ENCODE results near the gene SNX24. TPM values are rescaled to one million over a fixed set of nuclear protein-coding genes. Genes with fewer than 3 reads are reported as not detected.
"Not testable (repeated sequence)": the region's sequence is repeated elsewhere in the genome, so short reads cannot be mapped to it uniquely, and the experiment has no call there.

Gene SNX24
- total RNA-seq, 1 donor from 2014 or later = 14.0 TPM

DNA sequence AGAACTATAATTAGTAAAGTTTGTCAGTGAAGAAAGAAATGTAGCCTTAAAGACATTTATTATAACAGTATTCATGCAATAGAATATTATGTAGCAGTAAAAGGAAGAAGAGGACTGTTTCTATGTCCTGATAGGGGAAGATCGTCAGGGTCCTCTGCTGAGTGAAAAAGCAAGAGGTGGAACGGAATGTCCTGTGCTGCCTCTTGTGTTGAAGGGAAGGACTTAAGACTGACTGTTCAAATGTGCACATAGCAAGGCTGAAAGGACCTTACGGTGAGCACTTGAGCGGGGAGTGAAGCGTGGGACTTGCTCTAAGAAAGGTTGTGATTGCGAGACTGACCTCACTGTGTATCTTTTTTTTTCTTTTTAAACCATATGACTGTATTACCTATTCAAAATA, 63.2 kb downstream of the SNX24 start:
- no peak for ATAC-seq
- DNase-seq (ENCODE audit: missing footprints) = no peak
- intact Hi-C loops (cut with DNase I) = no loop called here

DNA sequence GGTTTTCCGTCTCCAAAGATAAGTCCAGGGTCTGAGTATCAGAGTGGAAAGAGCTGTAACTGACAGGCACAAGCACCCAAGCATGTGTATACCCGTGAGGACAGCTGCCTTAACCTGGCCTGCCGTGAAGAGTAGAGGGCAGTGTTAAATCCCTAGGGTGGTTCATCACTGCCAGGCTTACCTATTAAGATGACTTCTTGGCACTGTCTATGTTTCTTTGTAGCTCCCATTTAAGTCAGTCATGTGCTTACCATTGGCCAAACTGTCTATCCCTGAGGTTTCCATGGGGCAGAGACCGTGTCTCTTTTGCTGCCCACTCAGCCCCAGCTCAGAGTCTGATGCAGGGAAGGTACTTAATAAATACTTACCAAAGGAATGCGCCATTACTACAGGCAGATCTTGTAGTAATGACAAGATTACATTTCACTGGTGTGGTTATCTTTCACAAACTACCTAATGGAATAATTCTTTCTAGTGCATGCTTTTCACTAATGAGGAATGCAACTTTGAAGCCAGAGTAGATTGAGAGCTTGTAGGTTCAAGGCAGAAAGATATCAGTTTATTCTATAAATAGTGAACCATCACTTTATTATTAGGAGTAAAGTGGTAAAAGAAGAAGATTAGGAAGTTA, 64.2 kb downstream of the SNX24 start:
- DNase-seq (ENCODE audit: missing footprints) (no peak), ATAC-seq (no peak)
- intact Hi-C loops (cut with DNase I) = no loop called here

DNA sequence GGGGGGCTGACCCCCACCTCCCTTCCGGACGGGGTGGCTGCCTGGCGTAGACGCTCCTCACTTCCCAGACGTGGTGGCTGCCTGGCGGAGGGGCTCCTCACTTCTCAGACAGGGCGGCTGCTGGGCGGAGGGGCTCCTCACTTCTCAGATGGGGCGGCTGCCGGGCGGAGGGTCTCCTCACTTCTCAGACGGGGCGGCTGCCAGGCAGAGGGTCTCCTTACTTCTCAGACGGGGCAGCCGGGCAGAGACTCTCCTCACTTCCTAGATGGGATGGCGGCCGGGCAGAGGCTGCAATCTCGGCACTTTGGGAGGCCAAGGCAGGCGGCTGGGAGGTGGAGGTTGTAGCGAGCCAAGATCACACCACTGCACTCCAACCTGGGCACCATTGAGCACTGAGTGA, 68.0 kb downstream of the SNX24 start:
- intact Hi-C loops (cut with DNase I); DNase-seq (ENCODE audit: missing footprints); ATAC-seq: not testable (repeated sequence)

DNA sequence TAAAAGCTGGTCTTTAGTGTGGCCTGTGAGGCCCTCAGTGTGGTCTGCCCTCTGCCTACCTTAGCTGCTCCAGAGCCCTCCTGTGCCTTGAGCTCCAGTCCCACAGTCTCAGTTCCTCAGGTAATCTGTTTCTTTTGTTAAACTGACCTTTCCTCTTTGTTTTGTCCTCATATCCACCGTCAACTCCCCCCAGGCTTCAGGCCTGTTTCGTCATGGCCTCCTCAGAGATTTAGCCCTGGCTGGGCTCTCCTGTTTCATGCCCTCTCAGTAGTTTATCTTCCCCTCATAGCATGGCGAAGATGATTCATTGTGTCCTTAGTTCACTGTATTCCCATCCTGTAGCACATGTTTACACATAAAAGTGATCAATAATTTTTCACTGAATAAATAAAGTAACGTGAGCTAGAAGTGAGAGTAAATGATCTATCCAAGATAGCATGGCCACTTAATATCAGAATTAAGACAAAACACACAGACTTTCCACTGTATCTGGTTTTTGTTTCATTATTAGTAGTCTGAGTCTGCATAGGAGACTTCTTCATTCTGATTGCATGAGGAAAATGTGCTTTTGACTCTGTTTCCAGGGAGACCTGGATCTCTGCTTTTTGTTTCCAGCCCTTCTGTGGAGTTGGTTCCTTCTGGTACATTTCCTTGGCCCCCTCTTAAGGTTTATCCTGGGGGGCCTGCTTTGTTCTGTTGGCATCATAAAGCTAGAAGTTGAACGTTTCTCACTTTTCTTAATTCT, 70.5 kb downstream of the SNX24 start:
- ATAC-seq (no peak), DNase-seq (ENCODE audit: missing footprints) (no peak)
- intact Hi-C loops (cut with DNase I) = no loop called here

DNA sequence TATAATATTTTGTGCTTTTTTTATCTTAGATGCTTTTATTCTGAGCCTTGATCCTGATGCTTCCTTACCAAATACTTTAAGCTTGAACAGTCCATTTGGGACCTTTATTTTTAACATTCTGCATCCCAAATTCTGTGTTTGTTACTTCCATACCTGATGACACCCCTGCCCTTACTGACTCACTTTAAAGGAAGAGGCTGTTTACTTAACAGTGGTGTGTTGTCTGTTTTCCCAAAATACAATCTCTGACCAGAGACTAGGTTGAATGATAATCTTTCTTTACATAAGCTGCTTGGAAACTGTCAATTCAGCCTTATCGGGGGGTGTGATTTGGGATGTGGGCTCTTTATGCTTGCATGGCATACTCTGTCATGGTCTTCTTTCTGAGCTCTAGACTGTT, 71.1 kb downstream of the SNX24 start:
- intact Hi-C loops (cut with DNase I) = no loop called here
- ATAC-seq (no peak), DNase-seq (ENCODE audit: missing footprints) (no peak)

DNA sequence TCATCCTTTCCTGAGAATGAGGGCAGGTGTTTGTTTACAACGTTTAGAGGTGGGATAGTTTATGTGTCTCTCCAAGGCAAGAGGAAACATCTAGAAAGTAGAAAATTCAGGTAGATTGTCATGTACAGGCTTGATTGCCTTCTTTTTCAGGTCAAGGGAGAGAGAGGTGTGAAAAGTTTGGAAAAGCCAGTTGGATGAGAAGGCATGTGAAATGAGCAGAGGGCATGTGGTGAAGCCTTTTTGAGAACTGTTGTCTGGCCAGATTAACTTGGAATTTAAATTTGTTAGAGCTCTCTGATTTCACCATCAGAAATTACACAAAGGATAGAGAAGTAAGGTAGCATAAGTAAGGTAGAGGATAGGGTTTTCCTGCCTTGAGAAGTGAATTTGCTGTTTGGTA, 74.6 kb downstream of the SNX24 start:
- no peak for ATAC-seq
- no peak for DNase-seq (ENCODE audit: missing footprints)
- intact Hi-C loops (cut with DNase I) = no loop called here

DNA sequence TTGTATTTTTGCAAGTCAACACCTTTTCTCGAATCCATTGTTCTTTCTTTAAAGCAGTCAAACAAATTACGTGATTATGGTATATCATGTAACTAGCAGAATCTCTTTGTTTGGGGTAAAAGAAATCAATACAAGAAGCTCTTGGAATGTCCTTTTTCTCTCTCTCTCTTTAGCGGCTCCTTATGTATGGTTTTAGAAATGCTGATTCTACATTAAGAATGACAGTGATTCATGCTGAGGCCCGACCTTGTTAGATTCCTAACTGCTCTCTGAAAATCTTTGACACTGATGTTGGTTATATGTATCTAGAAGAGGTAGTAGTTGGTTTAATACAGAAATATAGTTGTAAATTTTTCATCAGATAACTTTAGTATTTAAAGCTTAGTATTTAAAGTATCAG, 76.4 kb downstream of the SNX24 start:
- ATAC-seq = no peak
- DNase-seq (ENCODE audit: missing footprints) = no peak
- intact Hi-C loops (cut with DNase I) = no loop called here

DNA sequence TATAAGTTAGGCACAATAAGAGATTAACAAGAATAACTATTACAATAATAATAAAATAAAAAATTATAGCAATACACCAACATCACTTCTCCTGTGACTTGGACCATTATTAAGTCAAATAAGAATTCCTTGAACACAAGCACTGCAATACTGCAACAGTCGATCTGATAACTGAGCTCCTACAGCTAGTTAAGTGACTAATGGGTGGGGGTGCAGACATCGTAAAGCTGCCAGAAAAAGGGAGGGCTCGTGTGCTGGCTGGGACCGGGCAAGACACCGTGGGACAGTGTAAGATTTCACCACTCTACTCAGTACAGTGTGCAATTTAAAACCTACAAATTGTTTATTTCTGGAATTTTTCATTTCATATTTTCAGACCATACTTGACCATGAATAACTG, 78.8 kb downstream of the SNX24 start:
- intact Hi-C loops (cut with DNase I) = no loop called here
- DNase-seq (ENCODE audit: missing footprints) (no peak), ATAC-seq (peak; percentile 59)

DNA sequence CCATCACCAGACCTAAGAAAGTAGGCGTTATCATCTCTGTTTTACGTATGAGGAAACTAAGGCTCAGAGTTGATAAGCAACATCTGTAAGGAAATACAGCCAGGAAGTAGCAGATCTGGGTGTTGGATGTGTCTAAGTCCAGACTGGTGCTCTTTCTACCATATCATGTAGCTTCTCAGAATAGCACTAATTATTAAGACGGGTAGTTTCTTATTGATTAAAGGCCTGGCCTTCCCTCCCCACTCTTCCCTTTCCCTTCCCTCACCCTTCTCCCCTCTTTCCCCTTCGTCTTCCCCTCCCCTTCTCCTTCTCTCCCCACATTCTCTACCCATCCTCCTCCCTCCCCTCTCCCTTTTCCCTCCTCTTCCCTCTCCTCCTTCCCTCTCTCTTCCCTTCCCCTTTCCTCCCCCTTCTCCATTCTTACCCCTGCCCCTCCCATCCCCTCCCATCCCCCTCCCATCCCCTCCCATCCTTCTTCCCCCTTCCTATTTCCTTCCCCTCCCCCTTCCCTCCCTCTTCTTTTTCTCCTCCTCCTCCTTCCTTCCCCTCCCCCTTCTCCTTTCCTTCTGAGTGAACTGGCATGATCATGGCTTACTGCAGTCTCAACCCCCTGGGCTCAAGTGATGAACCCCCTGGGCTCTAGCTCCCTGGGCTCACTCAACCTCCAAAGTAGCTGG, 79.4 kb downstream of the SNX24 start:
- no peak for DNase-seq (ENCODE audit: missing footprints)
- intact Hi-C loops (cut with DNase I) = no loop called here
- no peak for ATAC-seq

DNA sequence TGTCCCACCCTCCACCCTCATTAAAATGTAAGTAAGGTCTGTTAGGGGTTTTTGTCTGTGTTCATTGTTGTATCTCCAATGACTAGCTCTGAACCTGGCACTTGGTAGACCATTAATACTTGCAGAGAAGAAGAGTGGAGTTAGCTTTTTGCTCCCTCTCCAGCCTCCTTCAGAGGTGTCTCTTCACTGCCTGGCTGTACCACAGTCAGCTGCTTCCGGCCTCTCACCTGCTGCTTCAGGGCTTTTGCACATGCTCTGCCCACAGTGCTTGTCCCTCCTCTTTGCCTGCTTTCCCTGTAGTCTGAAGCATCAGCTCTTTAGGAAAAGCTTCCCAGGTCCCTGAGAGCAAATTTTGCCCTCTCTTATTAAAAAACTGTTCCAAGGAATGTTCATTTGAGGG, 83.6 kb downstream of the SNX24 start:
- no peak for ATAC-seq
- no peak for DNase-seq (ENCODE audit: missing footprints)
- intact Hi-C loops (cut with DNase I) = no loop called here

DNA sequence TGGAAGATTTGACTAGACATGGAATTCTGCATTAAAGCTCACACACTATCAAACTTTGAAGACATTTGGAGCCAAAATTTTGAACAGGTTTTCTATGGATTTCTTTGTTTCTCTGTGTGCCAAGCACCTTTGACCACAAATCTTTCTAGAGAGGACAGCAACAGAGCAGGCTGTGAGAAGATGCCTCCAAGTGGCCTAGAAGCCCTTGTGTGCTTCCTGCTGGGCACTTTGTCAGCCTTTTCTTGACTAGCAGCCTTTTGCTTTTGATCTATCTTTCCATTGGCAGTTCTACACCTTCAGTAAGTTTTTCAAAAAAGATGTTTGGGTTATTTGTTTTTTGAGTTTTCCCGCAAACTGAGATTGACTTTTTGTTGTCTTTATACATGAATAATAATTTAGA, 84.6 kb downstream of the SNX24 start:
- intact Hi-C loops (cut with DNase I) = no loop called here
- ATAC-seq = no peak

DNA sequence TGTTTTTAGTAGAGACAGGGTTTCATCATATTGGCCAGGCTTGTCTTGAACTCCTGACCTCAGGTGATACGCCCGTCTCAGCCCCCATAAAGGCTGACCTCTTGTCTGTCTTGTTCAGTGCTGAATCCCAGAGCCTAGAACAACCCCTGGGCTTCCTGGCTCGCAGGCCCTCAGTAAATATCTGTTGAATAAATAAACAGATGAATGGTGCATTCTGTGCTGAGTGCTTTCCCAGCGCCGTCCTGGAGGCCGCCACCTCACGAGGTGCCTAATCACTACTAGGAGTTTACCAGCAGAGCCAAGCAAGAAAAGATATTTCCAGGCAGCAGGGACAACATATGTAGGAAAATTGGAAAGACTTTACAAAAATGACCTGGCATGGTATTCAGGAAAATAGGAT, 88.5 kb downstream of the SNX24 start:
- intact Hi-C loops (cut with DNase I) = no loop called here
- ATAC-seq (no peak), DNase-seq (ENCODE audit: missing footprints) (no peak)

More for the DNA sequence above, 84.6 kb downstream of the SNX24 start:
- no peak for DNase-seq (ENCODE audit: missing footprints)

DNA sequence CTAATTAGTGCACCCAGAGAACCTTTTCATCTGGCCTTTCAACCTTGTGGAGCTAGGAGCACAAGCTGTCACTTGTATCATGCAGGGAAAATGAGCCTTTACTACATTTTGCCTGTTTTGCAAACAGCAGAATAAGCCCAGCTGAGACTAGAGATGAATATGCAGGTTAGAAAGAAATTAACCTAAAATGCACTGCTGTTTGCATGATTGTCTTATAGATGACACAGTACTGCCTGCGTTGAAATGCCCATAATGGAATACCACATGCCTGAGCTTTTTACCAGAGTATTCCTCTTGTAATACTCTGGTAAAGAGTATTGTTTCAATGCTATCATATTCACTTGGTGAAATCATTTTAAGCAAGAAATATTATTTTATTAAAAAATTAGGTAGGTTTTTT, 90.7 kb downstream of the SNX24 start:
- intact Hi-C loops (cut with DNase I) = no loop called here
- ATAC-seq (no peak), DNase-seq (ENCODE audit: missing footprints) (no peak)

DNA sequence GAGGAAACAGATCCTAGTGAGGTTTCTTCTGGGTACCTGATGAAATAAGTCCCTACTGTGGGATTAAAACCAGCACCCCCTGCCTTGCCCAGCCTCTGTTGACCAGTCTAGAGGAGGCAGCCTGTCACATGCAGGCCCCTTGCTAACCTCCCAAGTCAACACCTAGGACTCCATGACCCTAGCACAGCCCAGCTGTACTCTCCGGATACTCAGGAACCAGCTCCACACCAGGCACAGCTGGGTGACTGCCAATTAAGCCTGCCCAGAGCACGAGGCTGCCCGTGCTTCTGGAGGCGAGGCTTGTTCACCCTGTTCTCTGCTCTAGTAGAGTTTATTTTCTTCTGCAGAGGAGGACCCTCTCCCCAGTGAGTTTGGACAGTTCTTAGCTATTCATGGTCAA, 92.5 kb downstream of the SNX24 start:
- DNase-seq (ENCODE audit: missing footprints) (no peak), ATAC-seq (peak; percentile 75)
- intact Hi-C loops (cut with DNase I) = no loop called here

DNA sequence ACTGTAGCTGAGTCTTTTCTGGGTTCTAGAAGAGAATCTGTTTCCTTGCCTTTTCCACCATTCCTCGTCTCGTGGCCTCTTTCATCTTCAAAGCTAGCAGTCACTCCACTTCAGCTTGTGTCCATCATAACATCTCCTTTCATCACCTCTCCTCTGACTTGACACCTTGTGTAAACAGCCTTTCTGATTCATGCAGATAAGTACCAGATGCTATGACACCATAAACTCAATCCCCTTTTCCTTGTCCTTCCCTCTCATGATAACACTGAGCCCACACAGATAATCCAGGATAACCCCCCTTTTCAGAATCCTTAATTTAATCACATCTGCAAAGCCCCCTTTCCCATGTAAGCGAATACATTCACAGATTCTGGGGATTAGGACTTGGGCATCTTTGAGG, 95.5 kb downstream of the SNX24 start:
- ATAC-seq (no peak), DNase-seq (ENCODE audit: missing footprints) (no peak)
- intact Hi-C loops (cut with DNase I) = no loop called here

DNA sequence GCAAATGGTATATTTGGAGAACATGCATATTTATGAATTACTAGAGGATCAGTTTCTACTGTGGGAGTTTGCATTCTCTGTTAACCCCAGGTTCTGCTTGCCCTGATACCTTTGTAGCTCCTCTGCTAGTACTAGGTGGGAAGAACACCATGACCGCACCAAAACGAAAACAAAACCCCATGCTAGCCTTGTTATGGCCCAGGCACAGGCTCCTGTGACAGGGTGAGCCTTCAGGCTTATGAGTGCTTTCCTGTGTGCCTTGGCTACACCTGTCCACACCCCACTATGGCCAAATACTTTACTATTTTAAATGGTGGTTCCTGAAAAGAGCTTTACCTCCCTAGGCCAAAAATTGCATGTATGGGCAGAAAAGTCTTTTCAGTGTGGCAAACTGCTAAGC, 96.3 kb downstream of the SNX24 start:
- intact Hi-C loops (cut with DNase I) = no loop called here
- no peak for ATAC-seq
- DNase-seq (ENCODE audit: missing footprints) = no peak

DNA sequence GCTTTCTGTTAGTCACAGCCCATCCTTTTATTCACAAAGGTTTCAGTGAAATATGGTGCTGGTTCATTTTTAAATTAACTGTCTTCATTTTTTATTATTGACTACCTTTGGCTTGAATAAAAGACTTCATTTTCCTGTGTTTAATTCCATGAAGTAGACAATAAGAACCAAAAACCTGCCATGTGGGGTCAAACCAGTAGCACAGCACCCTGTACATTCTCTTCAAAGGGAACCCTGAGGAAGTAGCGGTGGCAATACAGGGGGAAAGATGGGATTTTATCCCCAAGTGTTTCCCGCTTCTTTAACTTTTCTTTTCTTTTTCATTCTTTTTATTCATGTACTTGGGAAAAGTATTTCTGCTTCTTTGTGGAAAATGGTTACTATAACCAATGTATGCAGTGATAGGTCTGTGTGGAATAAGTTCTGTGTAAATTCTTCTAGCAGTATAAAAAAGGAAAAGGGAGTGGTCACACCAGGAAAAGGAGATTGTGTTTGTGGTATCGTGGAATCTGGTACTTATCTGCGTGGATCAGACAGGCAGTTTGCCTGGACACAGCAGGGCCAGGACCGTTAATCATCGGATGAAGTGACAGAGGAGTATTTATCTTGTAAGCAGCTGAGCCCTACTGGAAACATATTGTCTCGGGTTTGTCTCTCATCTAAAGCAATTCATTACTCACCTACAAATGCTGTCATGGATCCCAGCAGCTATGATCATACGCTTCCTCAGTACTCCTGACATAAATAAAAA, 96.9 kb downstream of the SNX24 start:
- intact Hi-C loops (cut with DNase I) = no loop called here
- DNase-seq (ENCODE audit: missing footprints) (no peak), ATAC-seq (no peak)

DNA sequence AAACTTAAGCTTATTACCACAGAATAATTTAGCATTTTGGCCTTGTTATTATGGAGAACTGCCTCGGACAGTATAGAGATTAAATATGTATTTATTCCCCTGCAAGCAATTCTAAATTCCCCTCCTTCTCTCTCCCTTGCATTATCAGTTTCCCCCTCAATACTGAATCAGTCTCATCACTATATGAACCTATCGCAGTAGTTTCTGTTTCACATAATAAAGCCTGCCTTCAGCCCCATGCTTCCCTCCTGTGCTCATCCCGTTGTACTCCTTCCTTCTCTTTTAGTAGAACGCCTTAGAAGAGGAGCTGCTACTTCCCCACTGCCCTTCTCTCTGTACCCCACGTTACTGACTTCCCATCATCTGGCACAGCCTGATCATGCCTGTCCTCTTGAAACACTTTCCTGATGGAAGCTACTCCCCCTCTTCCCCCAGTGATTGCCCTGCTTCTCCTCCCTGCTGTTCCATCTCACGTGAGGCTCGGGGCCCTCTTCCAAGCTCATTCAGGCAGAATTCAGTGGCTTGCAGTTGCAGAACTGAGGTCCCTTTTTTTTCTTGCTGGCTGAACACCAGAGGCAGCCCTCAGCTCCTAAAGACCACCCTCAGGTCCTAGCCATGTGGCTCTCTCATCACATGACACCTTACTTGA, 97.8 kb downstream of the SNX24 start:
- intact Hi-C loops (cut with DNase I) = no loop called here
- no peak for ATAC-seq
- no peak for DNase-seq (ENCODE audit: missing footprints)

DNA sequence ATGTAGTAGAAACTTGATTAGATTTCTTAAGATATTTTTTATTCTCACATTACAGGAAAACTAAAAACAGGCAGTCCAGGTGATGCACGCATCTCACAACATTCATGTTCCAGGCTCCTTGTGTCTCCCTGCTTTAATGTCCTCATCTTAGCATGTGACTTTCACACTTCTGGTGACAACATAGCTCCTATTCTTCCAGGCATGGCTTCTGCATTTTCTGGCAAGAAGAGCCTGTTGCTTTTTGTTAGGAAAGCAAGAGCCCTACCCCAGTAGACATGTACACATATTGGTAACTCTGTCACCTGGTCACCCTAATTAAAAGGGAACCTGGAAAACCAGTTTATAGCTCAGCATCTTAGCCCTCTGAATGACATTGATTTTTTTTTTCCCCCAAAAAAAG, 98.6 kb downstream of the SNX24 start:
- ATAC-seq = no peak
- no peak for DNase-seq (ENCODE audit: missing footprints)
- intact Hi-C loops (cut with DNase I) = no loop called here

All from Right ventricle myocardium inferior (tissue), 1 donor.